Thyroid gland (tissue), 4 donors: ENCODE data around the gene DOCK1.

Source experiments
- POLR2A ChIP-seq, 2 donors: fragments of 450-650 bp; IDR thresholded peaks; one replicate each; pipeline ENCODE4 v1.6.1; 2017; ENCODE audit warnings: antibody characterized with exemption in 2 of 2, mild to moderate bottlenecking in 2 of 2, moderate library complexity in 1 of 2
- TF ChIP-seq, protein P1 (sequence below), 6 experiments: fragments of 200-600 bp in 3 of 6; fragments of 450-650 bp in 3 of 6; sonication (generic) in 3 of 6; IDR thresholded peaks; one replicate each; pipeline ENCODE4 v1.5.1; 2016 to 2019; ENCODE audit warnings: antibody characterized with exemption in 6 of 6, mild to moderate bottlenecking in 2 of 6, inconsistent platforms in 1 of 6, moderate library complexity in 1 of 6

- TF ChIP-seq POLR2A (IDR thresholded peaks at IDR 0.05), result no peak
- TF ChIP-seq, protein P1, sequence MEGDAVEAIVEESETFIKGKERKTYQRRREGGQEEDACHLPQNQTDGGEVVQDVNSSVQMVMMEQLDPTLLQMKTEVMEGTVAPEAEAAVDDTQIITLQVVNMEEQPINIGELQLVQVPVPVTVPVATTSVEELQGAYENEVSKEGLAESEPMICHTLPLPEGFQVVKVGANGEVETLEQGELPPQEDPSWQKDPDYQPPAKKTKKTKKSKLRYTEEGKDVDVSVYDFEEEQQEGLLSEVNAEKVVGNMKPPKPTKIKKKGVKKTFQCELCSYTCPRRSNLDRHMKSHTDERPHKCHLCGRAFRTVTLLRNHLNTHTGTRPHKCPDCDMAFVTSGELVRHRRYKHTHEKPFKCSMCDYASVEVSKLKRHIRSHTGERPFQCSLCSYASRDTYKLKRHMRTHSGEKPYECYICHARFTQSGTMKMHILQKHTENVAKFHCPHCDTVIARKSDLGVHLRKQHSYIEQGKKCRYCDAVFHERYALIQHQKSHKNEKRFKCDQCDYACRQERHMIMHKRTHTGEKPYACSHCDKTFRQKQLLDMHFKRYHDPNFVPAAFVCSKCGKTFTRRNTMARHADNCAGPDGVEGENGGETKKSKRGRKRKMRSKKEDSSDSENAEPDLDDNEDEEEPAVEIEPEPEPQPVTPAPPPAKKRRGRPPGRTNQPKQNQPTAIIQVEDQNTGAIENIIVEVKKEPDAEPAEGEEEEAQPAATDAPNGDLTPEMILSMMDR (IDR thresholded peaks at IDR 0.05), result no peak
Observed at GRCh38 chr10:126966938-126967337, 61.7 kb downstream of the DOCK1 start.
